Panc1 (cell line): Measurements from ENCODE around the gene SLC8B1. TPM values are rescaled to one million over a fixed set of nuclear protein-coding genes. Genes with fewer than 3 reads are reported as not detected.

Source experiments
- ATAC-seq: fragments of 200-7000 bp; cut with Tn5 transposase; 2 replicates; pipeline ENCODE4 v1.9.1; 2020; ENCODE audit warnings: mild to moderate bottlenecking, moderate library complexity
- BruUV-seq: library from RNA; stranded (reverse); fragments of 400-500 nt; replicated peaks from 2 replicates; lab custom pipeline; 2021; lab: Mats Ljungman, UMichigan
- CTCF ChIA-PET: fragments of 300-600 bp; sonication (Branson Sonifier 250); formaldehyde crosslinking; loops from one replicate; lab custom pipeline; 2022; ENCODE audit warnings: antibody characterized with exemption; lab: Charles Lee
- POLR2A ChIA-PET: fragments of 300-600 bp; sonication (Branson Sonifier 250); formaldehyde crosslinking; loops from one replicate; lab custom pipeline; 2022; ENCODE audit warnings: antibody characterized with exemption; lab: Charles Lee
- DNase-seq: peaks from one replicate; pipeline ENCODE4 v3.0.0-alpha.2; 2010; ENCODE audit warnings: low read depth, low spot score
- H3K27ac ChIP-seq: 2 replicates; pipeline ENCODE4 v1.5.1; 2011; ENCODE audit warnings: mild to moderate bottlenecking, low read length, inconsistent platforms
- H3K27me3 ChIP-seq: fragments of 200-500 bp; sonication (Bioruptor generic); 2 replicates; pipeline ENCODE4 v1.6.0; 2014; ENCODE audit warnings: low read length, inconsistent platforms; ENCODE audit not compliant: control insufficient read depth, insufficient read depth
- H3K36me3 ChIP-seq: fragments of 200-500 bp; sonication (Bioruptor generic); 2 replicates; pipeline ENCODE4 v1.5.1; 2014; ENCODE audit warnings: inconsistent platforms, mild to moderate bottlenecking, low read length, moderate library complexity; ENCODE audit not compliant: control insufficient read depth, insufficient read depth
- H3K4me1 ChIP-seq: 2 replicates; pipeline ENCODE4 v1.5.1; 2011; ENCODE audit warnings: inconsistent platforms, mild to moderate bottlenecking, low read length, moderate library complexity; ENCODE audit not compliant: control insufficient read depth, insufficient read depth
- H3K4me3 ChIP-seq, 2 experiments: 2 replicates each; pipeline ENCODE4 v1.5.1; 2011 to 2012; ENCODE audit warnings: low read depth in 2 of 2, low read length in 2 of 2, mild to moderate bottlenecking in 2 of 2, inconsistent platforms in 1 of 2, moderate library complexity in 1 of 2
- H3K9me3 ChIP-seq: fragments of 200-500 bp; sonication (Bioruptor generic); 2 replicates; pipeline ENCODE4 v1.5.1; 2014; ENCODE audit warnings: low read depth, mild to moderate bottlenecking, inconsistent platforms, low read length, moderate library complexity; ENCODE audit not compliant: control insufficient read depth, insufficient read depth
- CTCF ChIP-seq: fragments of 450-650 bp; IDR thresholded peaks from 2 replicates; pipeline ENCODE4 v1.5.1; 2017; ENCODE audit warnings: mild to moderate bottlenecking
- POLR2AphosphoS5 ChIP-seq: IDR thresholded peaks from 2 replicates; pipeline ENCODE4 v1.6.1; 2012; ENCODE audit warnings: mild to moderate bottlenecking, low read depth, low read length, moderate library complexity
- SIN3A ChIP-seq: IDR thresholded peaks from 2 replicates; pipeline ENCODE4 v1.6.1; 2012; ENCODE audit warnings: low read depth, mild to moderate bottlenecking, low read length, moderate library complexity, borderline replicate concordance; ENCODE audit not compliant: insufficient read depth
- TCF7L2 ChIP-seq: IDR thresholded peaks from 2 replicates; pipeline ENCODE4 v1.6.1; 2011; ENCODE audit warnings: mild to moderate bottlenecking, low read depth, low read length, inconsistent platforms
- in situ Hi-C: cut with HindIII; loops from 2 replicates; pipeline ENCODE4 v1.10.0; 2016; ENCODE audit warnings: low sequenced_read_pairs, low pct_unique_long_range_greater_than_20kb
- intact Hi-C: fragments of 100-400 bp; cut with micrococcal nuclease; formaldehyde crosslinking; loops from one replicate; pipeline ENCODE4 v1.10.0; 2022; ENCODE audit not compliant: unreplicated experiment
- total RNA-seq: library from RNA; stranded (reverse); gene quantifications from one replicate; pipeline ENCODE4 v1.2.1, GENCODE V29; 2021; ENCODE audit not compliant: unreplicated experiment
- TF ChIP-seq, protein P1 (sequence below), 2 experiments: IDR thresholded peaks; 2 replicates each; pipeline ENCODE4 v1.6.1; 2011 to 2012; ENCODE audit warnings: low read depth in 2 of 2, control low read depth in 1 of 2, low read length in 1 of 2, mild to moderate bottlenecking in 1 of 2, moderate library complexity in 1 of 2; ENCODE audit not compliant: insufficient read depth in 1 of 2

The SLC8B1 gene
- total RNA-seq, 1 experiment from 2014 or later: 26.7 TPM

DNA sequence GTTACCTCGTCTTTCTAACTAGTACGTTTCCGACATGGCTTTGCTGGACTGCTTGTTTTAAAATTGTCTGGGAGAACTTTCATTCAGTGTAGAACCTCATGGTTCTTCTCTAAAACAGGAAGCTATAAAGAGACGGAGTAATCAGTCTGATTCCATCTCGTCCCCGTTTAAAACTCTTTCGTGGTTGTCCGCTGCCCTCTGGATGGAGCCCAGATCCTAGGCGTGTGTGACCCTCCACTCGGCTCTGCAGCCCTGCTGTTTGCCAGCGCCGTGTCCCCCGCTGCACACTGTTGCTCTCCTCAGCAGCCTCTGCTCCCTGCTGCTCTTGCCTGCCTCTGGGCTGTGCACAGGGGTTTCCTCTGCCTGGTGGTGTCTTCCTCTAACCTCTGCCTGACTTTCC lies 50.2 kb downstream of the SLC8B1 start:
- CTCF ChIA-PET: interaction anchor here (0.5 to 0.6 kb wide), 2 partner anchors 26 to 73 kb away, joined by 3 to 9 read pairs; no protein-coding TSS in a partner anchor
- no peaks in the 10 kb centered on the region for H3K9me3 ChIP-seq
- H3K4me3 ChIP-seq: no peak overlapping the region
- no peak overlapping the region for H3K27ac ChIP-seq
- DNase-seq (no peak), ATAC-seq (no peak)
- no peaks in the 10 kb centered on the region for H3K27me3 ChIP-seq
- POLR2A ChIA-PET: no interaction called here
- BruUV-seq: no TSS peak
- intact Hi-C loops: no loop called here
- no peaks in the 10 kb centered on the region; the same call in 1 of the 2 replicates for H3K36me3 ChIP-seq
- in situ Hi-C loops: no loop called here
- TF ChIP-seq TCF7L2 (no peak), POLR2AphosphoS5 (no peak)
- TF ChIP-seq, protein P1, sequence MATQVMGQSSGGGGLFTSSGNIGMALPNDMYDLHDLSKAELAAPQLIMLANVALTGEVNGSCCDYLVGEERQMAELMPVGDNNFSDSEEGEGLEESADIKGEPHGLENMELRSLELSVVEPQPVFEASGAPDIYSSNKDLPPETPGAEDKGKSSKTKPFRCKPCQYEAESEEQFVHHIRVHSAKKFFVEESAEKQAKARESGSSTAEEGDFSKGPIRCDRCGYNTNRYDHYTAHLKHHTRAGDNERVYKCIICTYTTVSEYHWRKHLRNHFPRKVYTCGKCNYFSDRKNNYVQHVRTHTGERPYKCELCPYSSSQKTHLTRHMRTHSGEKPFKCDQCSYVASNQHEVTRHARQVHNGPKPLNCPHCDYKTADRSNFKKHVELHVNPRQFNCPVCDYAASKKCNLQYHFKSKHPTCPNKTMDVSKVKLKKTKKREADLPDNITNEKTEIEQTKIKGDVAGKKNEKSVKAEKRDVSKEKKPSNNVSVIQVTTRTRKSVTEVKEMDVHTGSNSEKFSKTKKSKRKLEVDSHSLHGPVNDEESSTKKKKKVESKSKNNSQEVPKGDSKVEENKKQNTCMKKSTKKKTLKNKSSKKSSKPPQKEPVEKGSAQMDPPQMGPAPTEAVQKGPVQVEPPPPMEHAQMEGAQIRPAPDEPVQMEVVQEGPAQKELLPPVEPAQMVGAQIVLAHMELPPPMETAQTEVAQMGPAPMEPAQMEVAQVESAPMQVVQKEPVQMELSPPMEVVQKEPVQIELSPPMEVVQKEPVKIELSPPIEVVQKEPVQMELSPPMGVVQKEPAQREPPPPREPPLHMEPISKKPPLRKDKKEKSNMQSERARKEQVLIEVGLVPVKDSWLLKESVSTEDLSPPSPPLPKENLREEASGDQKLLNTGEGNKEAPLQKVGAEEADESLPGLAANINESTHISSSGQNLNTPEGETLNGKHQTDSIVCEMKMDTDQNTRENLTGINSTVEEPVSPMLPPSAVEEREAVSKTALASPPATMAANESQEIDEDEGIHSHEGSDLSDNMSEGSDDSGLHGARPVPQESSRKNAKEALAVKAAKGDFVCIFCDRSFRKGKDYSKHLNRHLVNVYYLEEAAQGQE (IDR thresholded peaks at IDR 0.05; ENCODE audit: insufficient read depth in 1 of 2, low read depth in 2 of 2, low read length in 1 of 2): no peak
- H3K4me1 ChIP-seq: no peaks in the 10 kb centered on the region

DNA sequence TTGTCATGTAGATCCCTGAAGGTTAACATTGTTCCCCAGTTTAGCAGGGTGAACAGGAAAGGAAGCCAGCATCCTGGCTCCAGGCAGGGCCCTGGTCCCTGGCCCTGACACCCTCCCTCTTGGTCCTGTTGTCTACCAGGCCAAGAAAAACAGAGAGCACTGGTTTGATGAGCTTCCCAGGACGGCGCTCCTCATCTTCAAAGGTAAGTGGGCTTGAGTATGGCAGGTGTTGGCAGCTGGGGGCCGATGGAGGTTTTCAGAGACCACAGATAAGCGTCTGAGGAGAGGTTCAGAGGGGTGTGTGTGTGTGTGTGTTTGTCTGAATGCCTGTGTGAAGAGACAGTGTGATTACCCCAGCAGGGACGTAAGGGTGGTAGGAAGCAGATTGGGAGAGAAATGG lies 56.3 kb downstream of the SLC8B1 start:
- no peaks in the 10 kb centered on the region for H3K9me3 ChIP-seq
- H3K36me3 ChIP-seq: no peaks in the 10 kb centered on the region
- CTCF ChIA-PET: no interaction called here
- DNase-seq: no peak
- no peaks in the 10 kb centered on the region for H3K4me1 ChIP-seq
- ATAC-seq: no peak
- intact Hi-C loops: no loop called here
- BruUV-seq: no TSS peak
- POLR2A ChIA-PET: no interaction called here
- TF ChIP-seq CTCF (no peak), SIN3A (no peak), POLR2AphosphoS5 (no peak), TCF7L2 (no peak)
- TF ChIP-seq, protein P1 (IDR thresholded peaks at IDR 0.05; ENCODE audit: insufficient read depth in 1 of 2, low read depth in 2 of 2, low read length in 1 of 2): no peak
- H3K27me3 ChIP-seq: no peaks in the 10 kb centered on the region
- no peak overlapping the region for H3K4me3 ChIP-seq
- H3K27ac ChIP-seq: no peak overlapping the region
- in situ Hi-C loops: no loop called here
